GM21423 (cell line): Measurements from ENCODE around the gene PMFBP1.

Source experiments
- ATAC-seq: cut with Tn5 transposase; IDR thresholded peaks from one replicate; pipeline ENCODE4 v1.9.1; 2021; ENCODE audit warnings: mild to moderate bottlenecking, moderate library complexity; ENCODE audit not compliant: unreplicated experiment

PMFBP1 gene

GRCh38 chr16:72172105-72173034, at the start of gene PMFBP1:
Gene PMFBP1 (minus strand): TSS chr16:72172155. CDS start chr16:72171208, 947 bp downstream.
- ATAC-seq, result peak; percentile 98

GRCh38 chr16:72221630-72222024, 49.7 kb upstream of the PMFBP1 start:
- ATAC-seq, result no peak

- ATAC-seq, result no peak
Observed at GRCh38 chr16:72220875-72221629, 49.1 kb upstream of the PMFBP1 start.

GRCh38 chr16:72219282-72219681, 47.3 kb upstream of the PMFBP1 start:
- ATAC-seq, result no peak

GRCh38 chr16:72216767-72217166, 44.8 kb upstream of the PMFBP1 start:
- no peak for ATAC-seq

- no peak for ATAC-seq
Observed at GRCh38 chr16:72214821-72215220, 42.9 kb upstream of the PMFBP1 start.

GRCh38 chr16:72211110-72211509, 39.2 kb upstream of the PMFBP1 start:
- ATAC-seq, result no peak

- ATAC-seq, result no peak
Observed at GRCh38 chr16:72210555-72210954, 38.6 kb upstream of the PMFBP1 start.

GRCh38 chr16:72210072-72210471, 38.1 kb upstream of the PMFBP1 start:
- ATAC-seq, result no peak

GRCh38 chr16:72206299-72206698, 34.3 kb upstream of the PMFBP1 start:
- no peak for ATAC-seq

- ATAC-seq, result peak; percentile 81
Observed at GRCh38 chr16:72203401-72203800, 31.4 kb upstream of the PMFBP1 start.

GRCh38 chr16:72202014-72202413, 30.1 kb upstream of the PMFBP1 start:
- ATAC-seq, result no peak

- no peak for ATAC-seq
Observed at GRCh38 chr16:72201387-72201786, 29.4 kb upstream of the PMFBP1 start.

- ATAC-seq, result no peak
Observed at GRCh38 chr16:72199761-72200337, 27.9 kb upstream of the PMFBP1 start.

- ATAC-seq, result no peak
Observed at GRCh38 chr16:72198771-72199201, 26.8 kb upstream of the PMFBP1 start.

- ATAC-seq, result no peak
Observed at GRCh38 chr16:72198021-72198711, 26.2 kb upstream of the PMFBP1 start.

- ATAC-seq, result no peak
Observed at GRCh38 chr16:72197545-72197944, 25.6 kb upstream of the PMFBP1 start.

- no peak for ATAC-seq
Observed at GRCh38 chr16:72195609-72196008, 23.7 kb upstream of the PMFBP1 start.

- no peak for ATAC-seq
Observed at GRCh38 chr16:72191551-72191950, 19.6 kb upstream of the PMFBP1 start.

GRCh38 chr16:72189865-72190371, 18.0 kb upstream of the PMFBP1 start:
- no peak for ATAC-seq

GRCh38 chr16:72188541-72188940, 16.6 kb upstream of the PMFBP1 start:
- no peak for ATAC-seq
